GM12874 (cell line): ENCODE data around the gene FLCN.

Source experiments
- CTCF ChIP-seq: IDR thresholded peaks from 2 replicates; pipeline ENCODE4 v1.5.1; 2011; ENCODE audit warnings: low read depth, mild to moderate bottlenecking, control low read depth, low read length, moderate library complexity; ENCODE audit not compliant: insufficient read depth

The FLCN gene

GRCh38 chr17:17204041-17204591, 32.9 kb downstream of the FLCN start:
- no peak for TF ChIP-seq CTCF

GRCh38 chr17:17203173-17203730, 33.7 kb downstream of the FLCN start:
- no peak for TF ChIP-seq CTCF

- TF ChIP-seq CTCF, result no peak
Observed at GRCh38 chr17:17201907-17202306, 35.1 kb downstream of the FLCN start.

- TF ChIP-seq CTCF, result no peak
Observed at GRCh38 chr17:17201271-17201670, 35.7 kb downstream of the FLCN start.

- no peak for TF ChIP-seq CTCF
Observed at GRCh38 chr17:17200831-17201230, 36.1 kb downstream of the FLCN start.

- TF ChIP-seq CTCF, result no peak
Observed at GRCh38 chr17:17200311-17200710, 36.7 kb downstream of the FLCN start.

GRCh38 chr17:17198281-17198680, 38.7 kb downstream of the FLCN start:
- TF ChIP-seq CTCF, result no peak

GRCh38 chr17:17196776-17197175, 40.2 kb downstream of the FLCN start:
- TF ChIP-seq CTCF, result no peak
